OCI-LY7 (cell line): Measurements from ENCODE around the gene CFDP1. TPM values are rescaled to one million over a fixed set of nuclear protein-coding genes. Genes with fewer than 3 reads are reported as not detected.
"Not testable (repeated sequence)": the region's sequence is repeated elsewhere in the genome, so short reads cannot be mapped to it uniquely, and the experiment has no call there.

Experiments
- BruUV-seq: library from RNA; stranded (reverse); fragments of 400-500 nt; replicated peaks from 2 replicates; lab custom pipeline; 2021; lab: Mats Ljungman, UMichigan
- CTCF ChIA-PET: fragments of 300-600 bp; sonication (Branson Sonifier 250); formaldehyde crosslinking; loops from one replicate; lab custom pipeline; 2022; ENCODE audit warnings: antibody characterized with exemption; ENCODE audit not compliant: unreplicated experiment; lab: Charles Lee
- POLR2A ChIA-PET: fragments of 300-600 bp; sonication (Branson Sonifier 250); formaldehyde crosslinking; loops from one replicate; lab custom pipeline; 2022; ENCODE audit warnings: antibody characterized with exemption; lab: Charles Lee
- DNase-seq: peaks from one replicate; pipeline ENCODE4 v3.0.0-alpha.2; 2015; ENCODE audit warnings: low spot score
- H2AFZ ChIP-seq: fragments of 200-600 bp; sonication (generic), shearing (Covaris generic); 2 replicates; pipeline ENCODE4 v1.6.1; 2014; ENCODE audit warnings: mild to moderate bottlenecking, antibody characterized with exemption, low read length, moderate library complexity
- H3K27ac ChIP-seq: fragments of 200-600 bp; sonication (generic); 2 replicates; pipeline ENCODE4 v1.5.1; 2014; ENCODE audit warnings: mixed run types, low read depth, mild to moderate bottlenecking, moderate library complexity, low read length, inconsistent platforms; ENCODE audit not compliant: poor library complexity, severe bottlenecking
- H3K36me3 ChIP-seq: fragments of 200-600 bp; sonication (generic); 2 replicates; pipeline ENCODE4 v1.6.1; 2014; ENCODE audit warnings: mild to moderate bottlenecking, antibody characterized with exemption, low read length, moderate library complexity, mixed read lengths; ENCODE audit not compliant: insufficient read depth
- H3K4me1 ChIP-seq: fragments of 200-600 bp; sonication (generic); 2 replicates; pipeline ENCODE4 v1.5.1; 2014; ENCODE audit warnings: mild to moderate bottlenecking, low read length; ENCODE audit not compliant: insufficient read depth, poor library complexity, severe bottlenecking
- H3K4me2 ChIP-seq: fragments of 200-600 bp; sonication (generic); 2 replicates; pipeline ENCODE4 v1.6.1; 2014; ENCODE audit warnings: mild to moderate bottlenecking, low read length
- H3K4me3 ChIP-seq: fragments of 200-600 bp; sonication (generic); 2 replicates; pipeline ENCODE4 v1.5.1; 2014; ENCODE audit warnings: mild to moderate bottlenecking, low read depth, low read length; ENCODE audit not compliant: poor library complexity, severe bottlenecking
- H3K79me2 ChIP-seq: fragments of 200-600 bp; sonication (generic); 2 replicates; pipeline ENCODE4 v1.6.1; 2016; ENCODE audit warnings: low read depth, mild to moderate bottlenecking, low read length, moderate library complexity, mixed read lengths; ENCODE audit not compliant: insufficient read depth
- H3K9me2 ChIP-seq: fragments of 200-600 bp; sonication (generic); 2 replicates; pipeline ENCODE4 v1.6.1; 2016; ENCODE audit warnings: mild to moderate bottlenecking, low read length, mixed read lengths; ENCODE audit not compliant: insufficient read depth
- H3K9me3 ChIP-seq: fragments of 200-600 bp; sonication (generic); 2 replicates; pipeline ENCODE4 v1.6.1; 2014; ENCODE audit warnings: mild to moderate bottlenecking, mixed run types, low read length, mixed read lengths
- H4K20me1 ChIP-seq: fragments of 200-600 bp; sonication (generic); 2 replicates; pipeline ENCODE4 v1.6.1; 2014; ENCODE audit warnings: mild to moderate bottlenecking, antibody characterized with exemption, low read length, moderate library complexity, mixed read lengths; ENCODE audit not compliant: insufficient read depth
- CTCF ChIP-seq: fragments of 200-600 bp; sonication (generic); conservative IDR thresholded peaks from 2 replicates; pipeline ENCODE4 v1.5.1; 2014; ENCODE audit warnings: mild to moderate bottlenecking, antibody characterized with exemption, low read length, moderate library complexity, mixed read lengths
- EZH2phosphoT487 ChIP-seq: fragments of 200-600 bp; sonication (generic); IDR thresholded peaks from 2 replicates; pipeline ENCODE4 v1.6.1; 2018; ENCODE audit warnings: low read depth, borderline replicate concordance, mild to moderate bottlenecking, mixed run types, antibody characterized with exemption, low read length, moderate library complexity, mixed read lengths
- intact Hi-C: fragments of 100-400 bp; cut with micrococcal nuclease; formaldehyde crosslinking; loops from one replicate; pipeline ENCODE4 v1.10.0; 2022; ENCODE audit not compliant: unreplicated experiment
- total RNA-seq, 2 experiments: library from RNA; depleted of rRNA in 1 of 2; stranded (reverse); fragments of >200 nt in 1 of 2; shearing (Covaris generic) in 1 of 2; gene quantifications; 2 replicates each; pipeline ENCODE4 v1.2.3, GENCODE V29; 2014 to 2022

Gene CFDP1
- total RNA-seq, 2 experiments from 2014 or later, result 30.0 to 57.6 TPM

- Histone ChIP-seq H4K20me1 (no peaks in the 10 kb centered on the region), H3K4me1 (peaks cover 20% of the 10 kb centered on the region), H3K4me2 (no peak overlapping the region), H3K36me3 (peaks cover 11% of the 10 kb centered on the region), H3K79me2 (peaks cover 55% of the 10 kb centered on the region), H3K9me3 (no peaks in the 10 kb centered on the region), H3K4me3 (no peak overlapping the region), H3K27ac (no peak overlapping the region), H3K9me2 (no peaks in the 10 kb centered on the region), H2AFZ (no peak overlapping the region)
- POLR2A ChIA-PET, result interaction anchor here (1.0 kb wide), 1 partner anchor 9 kb away, joined by 6 read pairs; no protein-coding TSS in a partner anchor
- BruUV-seq, result TSS peak; percentile 36
- intact Hi-C loops, result loop anchor here (5.0 kb wide), 1 partner anchor 1762 kb away; the partner anchor contains the start of gene MON1B
- no peak for DNase-seq
- TF ChIP-seq CTCF (no peak), EZH2phosphoT487 (no peak)
- CTCF ChIA-PET, result no interaction called here
Measured at GRCh38 chr16:75429621-75430403, 3.5 kb downstream of the CFDP1 start.

- Histone ChIP-seq H3K36me3 (peaks cover 11% of the 10 kb centered on the region), H3K79me2 (peaks cover 60% of the 10 kb centered on the region)
- H3K9me2 ChIP-seq, DNase-seq, H3K4me3 ChIP-seq, POLR2A ChIA-PET, H3K4me2 ChIP-seq, H3K4me1 ChIP-seq, H4K20me1 ChIP-seq, H3K27ac ChIP-seq, H2AFZ ChIP-seq, BruUV-seq, intact Hi-C loops, H3K9me3 ChIP-seq, CTCF ChIA-PET: not testable (repeated sequence)
Measured at GRCh38 chr16:75426524-75426923, 6.8 kb downstream of the CFDP1 start.

GRCh38 chr16:75424105-75424762 is 9.1 kb downstream of the CFDP1 start:
- intact Hi-C loops, H3K9me3 ChIP-seq, CTCF ChIA-PET, DNase-seq, H4K20me1 ChIP-seq, H3K9me2 ChIP-seq, H3K36me3 ChIP-seq, H3K4me3 ChIP-seq, H3K4me2 ChIP-seq, H2AFZ ChIP-seq, H3K27ac ChIP-seq, BruUV-seq: not testable (repeated sequence)
- POLR2A ChIA-PET, result interaction anchor here (1.1 kb wide), 1 partner anchor 9 kb away, joined by 4 read pairs; the partner anchor contains the start of gene CFDP1
- Histone ChIP-seq H3K79me2 (peaks cover 70% of the 10 kb centered on the region), H3K4me1 (peaks cover 15% of the 10 kb centered on the region)
